T-helper 17 cell (primary cell): ENCODE measurements around the gene ADGRE2. TPM values are rescaled to one million over a fixed set of nuclear protein-coding genes. Genes with fewer than 3 reads are reported as not detected.

ENCODE experiments used
- ATAC-seq: fragments of 150-1000 bp; cut with Tn5 transposase; 2 replicates; pipeline ENCODE4 v1.10.0; 2021; ENCODE audit warnings: mild to moderate bottlenecking, moderate library complexity
- DNase-seq, 3 donors: peaks; one replicate each; pipeline versions ENCODE4 v3.0.0 to v3.0.0-alpha.2; 2020 to 2021
- H3K9me3 ChIP-seq: one replicate; pipeline ENCODE4 v1.7.0; 2013; ENCODE audit warnings: low read length, mild to moderate bottlenecking; ENCODE audit not compliant: control insufficient read depth, poor library complexity, severe bottlenecking
- H3K27ac Mint-ChIP-seq: one replicate; pipeline ENCODE4 v1.8.0; 2022; ENCODE audit warnings: mild to moderate bottlenecking, moderate library complexity, mixed read lengths
- H3K27me3 Mint-ChIP-seq: one replicate; pipeline ENCODE4 v1.8.0; 2022; ENCODE audit warnings: mixed read lengths
- H3K36me3 Mint-ChIP-seq: one replicate; pipeline ENCODE4 v1.8.0; 2022; ENCODE audit warnings: low read depth, mixed read lengths
- H3K4me1 Mint-ChIP-seq: one replicate; pipeline ENCODE4 v1.8.0; 2022; ENCODE audit warnings: mild to moderate bottlenecking, mixed read lengths
- H3K4me3 Mint-ChIP-seq: one replicate; pipeline ENCODE4 v1.8.0; 2022; ENCODE audit warnings: mild to moderate bottlenecking, moderate library complexity, mixed read lengths
- total RNA-seq, 4 donors: library from RNA in 2 of 4; stranded (reverse) in 2 of 4; gene quantifications; one replicate each; pipeline ENCODE4 v1.2.3 and lab custom pipeline; 2022 to 2026

The ADGRE2 gene
- total RNA-seq, 2 donors from 2014 or later, result 5.3 to 20.6 TPM

- no peak for DNase-seq
- Mint-ChIP-seq H3K36me3 (peaks cover 2% of the 10 kb centered on the region), H3K27ac (no peak overlapping the region)
These were observed 19.5 kb downstream of the ADGRE2 start for GRCh38 chr19:14758816-14759215.

DNA sequence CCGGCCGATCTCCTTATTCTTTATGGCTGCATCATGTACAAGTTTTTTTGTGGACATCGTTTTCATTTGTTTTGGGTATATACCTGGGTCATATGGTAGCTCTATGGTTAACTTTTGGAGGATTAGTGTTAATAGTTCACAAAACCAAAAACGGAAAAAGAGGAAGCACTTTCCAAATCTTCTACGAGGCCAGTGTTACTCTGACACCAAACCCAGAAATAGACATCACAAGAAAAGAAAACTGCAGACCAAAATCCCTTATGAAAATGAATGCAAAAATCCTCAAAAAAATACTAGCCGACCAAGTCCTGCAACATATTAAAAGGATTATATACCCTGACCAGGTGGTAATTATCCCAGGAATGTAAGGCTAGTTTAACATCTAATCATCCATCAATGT lies 29.8 kb downstream of the ADGRE2 start:
- H3K9me3 ChIP-seq, result no peaks in the 10 kb centered on the region
- H3K27me3 Mint-ChIP-seq, result no peaks in the 10 kb centered on the region
- ATAC-seq (no peak), DNase-seq (no peak)
- H3K4me1 Mint-ChIP-seq, result no peaks in the 10 kb centered on the region
- no peaks in the 10 kb centered on the region for H3K36me3 Mint-ChIP-seq
- H3K27ac Mint-ChIP-seq, result no peak overlapping the region
- no peak overlapping the region for H3K4me3 Mint-ChIP-seq

More at GRCh38 chr19:14758816-14759215, 19.5 kb downstream of the ADGRE2 start:
- no peak for ATAC-seq
- H3K9me3 ChIP-seq, result no peaks in the 10 kb centered on the region
- Mint-ChIP-seq H3K4me1 (no peaks in the 10 kb centered on the region), H3K27me3 (peaks cover 12% of the 10 kb centered on the region), H3K4me3 (no peak overlapping the region)

GRCh38 chr19:14746886-14747285 lies 31.5 kb downstream of the ADGRE2 start:
- Mint-ChIP-seq H3K36me3 (no peaks in the 10 kb centered on the region), H3K27ac (no peak overlapping the region), H3K4me1 (no peaks in the 10 kb centered on the region), H3K27me3 (no peaks in the 10 kb centered on the region), H3K4me3 (no peak overlapping the region)
- DNase-seq, result no peak
- no peaks in the 10 kb centered on the region for H3K9me3 ChIP-seq
- no peak for ATAC-seq

GRCh38 chr19:14735915-14736314 lies 42.4 kb downstream of the ADGRE2 start:
- no peaks in the 10 kb centered on the region for H3K9me3 ChIP-seq
- Mint-ChIP-seq H3K27me3 (no peaks in the 10 kb centered on the region), H3K4me1 (no peaks in the 10 kb centered on the region), H3K27ac (no peak overlapping the region), H3K4me3 (no peak overlapping the region), H3K36me3 (peaks cover 3% of the 10 kb centered on the region)
- ATAC-seq, result no peak
- DNase-seq, result no peak

DNA sequence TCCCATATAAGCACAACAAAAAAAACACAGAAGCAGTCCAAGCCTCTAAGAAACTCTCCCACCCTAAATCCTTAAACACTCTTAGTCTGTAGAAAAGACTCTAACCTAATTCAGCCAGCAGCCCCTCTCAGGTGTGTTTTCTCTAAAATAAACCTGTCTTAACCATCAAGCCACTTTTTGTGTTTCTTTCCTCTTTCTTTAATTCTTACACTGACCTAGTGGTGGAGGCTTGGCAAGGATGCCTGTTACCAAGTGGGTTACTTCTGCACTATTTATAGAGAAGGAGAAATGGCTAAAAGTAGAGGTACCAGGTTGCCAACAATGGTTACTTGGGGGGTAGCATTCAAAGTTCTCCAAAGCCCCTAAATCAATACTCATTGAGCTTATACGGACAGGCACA lies 44.8 kb downstream of the ADGRE2 start:
- H3K27ac Mint-ChIP-seq, result no peak overlapping the region
- H3K9me3 ChIP-seq, result no peaks in the 10 kb centered on the region
- DNase-seq, result no peak
- no peak for ATAC-seq
- no peaks in the 10 kb centered on the region for H3K27me3 Mint-ChIP-seq
- H3K4me3 Mint-ChIP-seq, result no peak overlapping the region
- peaks cover 6% of the 10 kb centered on the region for H3K36me3 Mint-ChIP-seq
- no peaks in the 10 kb centered on the region for H3K4me1 Mint-ChIP-seq

- peaks cover 4% of the 10 kb centered on the region for H3K9me3 ChIP-seq
- no peak for DNase-seq
- Mint-ChIP-seq H3K36me3 (peaks cover 6% of the 10 kb centered on the region), H3K27me3 (no peaks in the 10 kb centered on the region), H3K27ac (no peak overlapping the region), H3K4me1 (no peaks in the 10 kb centered on the region), H3K4me3 (no peak overlapping the region)
- ATAC-seq, result no peak
These were observed 45.9 kb downstream of the ADGRE2 start for GRCh38 chr19:14732510-14732909.

GRCh38 chr19:14731200-14731599 lies 47.2 kb downstream of the ADGRE2 start:
- H3K4me1 Mint-ChIP-seq, result no peaks in the 10 kb centered on the region
- no peak overlapping the region for H3K4me3 Mint-ChIP-seq
- H3K36me3 Mint-ChIP-seq, result peaks cover 8% of the 10 kb centered on the region
- no peak overlapping the region for H3K27ac Mint-ChIP-seq
- ATAC-seq, result no peak
- H3K9me3 ChIP-seq, result peaks cover 8% of the 10 kb centered on the region
- no peak for DNase-seq
- no peaks in the 10 kb centered on the region for H3K27me3 Mint-ChIP-seq

- Mint-ChIP-seq H3K36me3 (peaks cover 8% of the 10 kb centered on the region), H3K27ac (no peak overlapping the region), H3K4me1 (no peaks in the 10 kb centered on the region), H3K4me3 (no peak overlapping the region), H3K27me3 (no peaks in the 10 kb centered on the region)
- ATAC-seq, result no peak
- peaks cover 13% of the 10 kb centered on the region for H3K9me3 ChIP-seq
- DNase-seq, result no peak
These were observed 49.8 kb downstream of the ADGRE2 start for GRCh38 chr19:14728595-14728994.

DNA sequence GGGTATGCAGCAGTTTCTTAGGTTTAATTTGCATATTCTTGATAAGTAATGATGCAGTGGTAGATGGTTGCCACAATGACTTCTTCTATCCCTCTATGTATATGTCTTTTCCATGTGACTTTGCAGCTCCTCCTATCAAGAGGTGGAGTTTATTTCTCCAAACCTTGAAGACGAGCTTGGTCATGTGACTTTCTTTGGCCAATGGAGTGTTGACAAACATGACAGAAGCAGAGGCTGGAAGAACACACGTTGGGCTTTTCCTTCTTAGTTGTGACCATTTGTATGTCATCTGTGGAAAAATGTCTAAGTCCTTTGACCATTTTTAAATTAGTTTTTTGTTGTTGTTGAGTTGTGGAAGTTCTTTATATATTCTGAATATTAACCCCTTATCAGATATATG lies 56.2 kb downstream of the ADGRE2 start:
- Mint-ChIP-seq H3K27me3 (no peaks in the 10 kb centered on the region), H3K36me3 (peaks cover 10% of the 10 kb centered on the region), H3K27ac (no peak overlapping the region), H3K4me3 (no peak overlapping the region), H3K4me1 (no peaks in the 10 kb centered on the region)
- ATAC-seq (no peak), DNase-seq (no peak)
- H3K9me3 ChIP-seq, result peaks cover 33% of the 10 kb centered on the region

- H3K27me3 Mint-ChIP-seq, result no peaks in the 10 kb centered on the region
- H3K9me3 ChIP-seq, result peaks cover 33% of the 10 kb centered on the region
- peaks cover 22% of the 10 kb centered on the region for H3K36me3 Mint-ChIP-seq
- DNase-seq (no peak), ATAC-seq (no peak)
- H3K4me1 Mint-ChIP-seq, result no peaks in the 10 kb centered on the region
- H3K4me3 Mint-ChIP-seq, result no peak overlapping the region
- no peak overlapping the region for H3K27ac Mint-ChIP-seq
These were observed 59.2 kb downstream of the ADGRE2 start for GRCh38 chr19:14719162-14719561.

- peaks cover 33% of the 10 kb centered on the region for H3K9me3 ChIP-seq
- Mint-ChIP-seq H3K27ac (no peak overlapping the region), H3K4me3 (no peak overlapping the region), H3K27me3 (no peaks in the 10 kb centered on the region), H3K4me1 (no peaks in the 10 kb centered on the region), H3K36me3 (peaks cover 22% of the 10 kb centered on the region)
- ATAC-seq, result no peak
- no peak for DNase-seq
These were observed 59.7 kb downstream of the ADGRE2 start for GRCh38 chr19:14718522-14719116.

- no peaks in the 10 kb centered on the region for H3K27me3 Mint-ChIP-seq
- ATAC-seq, result no peak
- H3K27ac Mint-ChIP-seq, result no peak overlapping the region
These were observed 62.5 kb downstream of the ADGRE2 start for GRCh38 chr19:14715841-14716240.

GRCh38 chr19:14704450-14704849 lies 73.9 kb downstream of the ADGRE2 start:
- no peak overlapping the region for H3K4me3 Mint-ChIP-seq
- H3K27ac Mint-ChIP-seq, result no peak overlapping the region
- no peaks in the 10 kb centered on the region for H3K9me3 ChIP-seq
- no peaks in the 10 kb centered on the region for H3K27me3 Mint-ChIP-seq
- no peak for DNase-seq
- no peaks in the 10 kb centered on the region for H3K4me1 Mint-ChIP-seq
- ATAC-seq, result no peak
- H3K36me3 Mint-ChIP-seq, result peaks cover 19% of the 10 kb centered on the region

More at GRCh38 chr19:14715841-14716240, 62.5 kb downstream of the ADGRE2 start:
- no peak overlapping the region for H3K4me3 Mint-ChIP-seq
- no peaks in the 10 kb centered on the region for H3K4me1 Mint-ChIP-seq
- peaks cover 30% of the 10 kb centered on the region for H3K36me3 Mint-ChIP-seq
- H3K9me3 ChIP-seq, result peaks cover 33% of the 10 kb centered on the region
- no peak for DNase-seq

GRCh38 chr19:14703833-14704232 lies 74.5 kb downstream of the ADGRE2 start:
- H3K36me3 Mint-ChIP-seq, result peaks cover 15% of the 10 kb centered on the region
- ATAC-seq, result no peak
- no peaks in the 10 kb centered on the region for H3K9me3 ChIP-seq
- H3K4me1 Mint-ChIP-seq, result no peaks in the 10 kb centered on the region
- no peaks in the 10 kb centered on the region for H3K27me3 Mint-ChIP-seq
- DNase-seq, result no peak
- no peak overlapping the region for H3K4me3 Mint-ChIP-seq
- no peak overlapping the region for H3K27ac Mint-ChIP-seq
